Activated CD4-positive, alpha-beta memory T cell treated with anti-CD3 and anti-CD28 coated beads for 36 hours (primary cell): ENCODE data around the gene WDR33. TPM values are rescaled to one million over a fixed set of nuclear protein-coding genes. Genes with fewer than 3 reads are reported as not detected.
"Not testable (repeated sequence)": the region's sequence is repeated elsewhere in the genome, so short reads cannot be mapped to it uniquely, and the experiment has no call there.

Source experiments
- CTCF ChIA-PET: fragments of 350-600 bp; sonication (Branson Sonifier 250); formaldehyde crosslinking; loops from one replicate; lab custom pipeline; 2021; ENCODE audit warnings: antibody characterized with exemption, inconsistent platforms; lab: Charles Lee
- POLR2A ChIA-PET: fragments of 350-600 bp; sonication (Branson Sonifier 250); formaldehyde crosslinking; loops from one replicate; lab custom pipeline; 2021; ENCODE audit warnings: antibody characterized with exemption; lab: Charles Lee
- DNase-seq: peaks from one replicate; pipeline ENCODE4 v3.0.0-alpha.2; 2020
- H3K27ac Mint-ChIP-seq: one replicate; pipeline ENCODE4 v1.8.0; 2021; ENCODE audit warnings: mixed read lengths
- H3K27me3 Mint-ChIP-seq: one replicate; pipeline ENCODE4 v1.8.0; 2021; ENCODE audit warnings: mixed read lengths
- H3K36me3 Mint-ChIP-seq: one replicate; pipeline ENCODE4 v1.8.0; 2021; ENCODE audit warnings: mixed read lengths
- H3K4me1 Mint-ChIP-seq: one replicate; pipeline ENCODE4 v1.8.0; 2021; ENCODE audit warnings: low read depth, mixed read lengths
- H3K4me3 Mint-ChIP-seq: one replicate; pipeline ENCODE4 v1.8.0; 2021; ENCODE audit warnings: mild to moderate bottlenecking, mixed read lengths
- H3K9me3 Mint-ChIP-seq: one replicate; pipeline ENCODE4 v1.8.0; 2021; ENCODE audit warnings: mixed read lengths
- intact Hi-C: fragments of 100-400 bp; cut with micrococcal nuclease; formaldehyde crosslinking; loops from one replicate; pipeline ENCODE4 v1.15.1; 2023
- total RNA-seq, 2 experiments: library from RNA; stranded (reverse); gene quantifications; one replicate each; pipeline ENCODE4 v1.2.3, GENCODE V29; 2021

Gene WDR33
- total RNA-seq, 2 experiments from 2014 or later, result 62.9 to 64.7 TPM

DNA sequence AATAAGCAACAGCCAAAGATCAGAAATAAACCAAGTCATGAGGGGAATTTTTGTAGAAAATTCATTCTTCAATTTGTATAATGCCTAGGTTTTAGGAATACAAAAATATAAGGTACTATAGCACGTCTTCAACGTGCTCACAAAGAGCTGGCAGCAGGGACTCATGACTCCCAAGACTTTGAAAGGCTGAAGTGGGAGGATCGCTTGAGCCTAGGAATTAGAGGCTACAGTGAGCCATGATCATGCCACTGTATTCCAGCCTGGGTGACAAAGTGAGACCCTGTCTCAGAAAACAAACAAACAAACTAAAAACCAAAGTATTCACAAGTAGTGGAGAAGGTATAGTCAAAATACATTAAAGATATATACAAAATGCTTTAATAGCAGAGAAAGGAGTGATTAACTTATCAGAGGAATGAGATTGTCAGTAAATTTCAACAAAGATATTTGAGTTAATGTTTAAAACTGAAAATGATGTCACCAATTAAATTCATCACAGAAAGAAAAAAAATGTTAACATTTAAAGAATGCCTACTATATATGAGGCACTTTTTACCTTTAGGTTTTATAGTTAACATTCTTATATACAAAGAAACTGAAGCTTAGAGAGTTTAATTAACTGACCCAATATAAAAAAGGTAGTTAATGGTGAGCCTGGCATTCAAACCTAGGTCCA, 3.2 kb downstream of the WDR33 start:
- no peak for DNase-seq
- no peaks in the 10 kb centered on the region for H3K27me3 Mint-ChIP-seq
- no peaks in the 10 kb centered on the region for H3K9me3 Mint-ChIP-seq
- peak overlapping the region; percentile 44 for H3K4me3 Mint-ChIP-seq
- H3K4me1 Mint-ChIP-seq, result peaks cover 63% of the 10 kb centered on the region
- ChIA-PET CTCF (interaction anchor here (1.2 kb wide), 1 partner anchor 13 kb away, joined by 3 read pairs; no protein-coding TSS in a partner anchor), POLR2A (interaction anchor here (0.6 to 1.4 kb wide), 3 partner anchors 102 to 173 kb away, joined by 3 to 6 read pairs (median 3); no protein-coding TSS in a partner anchor)
- intact Hi-C loops, result no loop called here
- H3K36me3 Mint-ChIP-seq, result peaks cover 20% of the 10 kb centered on the region
- peak overlapping the region; percentile 52 for H3K27ac Mint-ChIP-seq

GRCh38 chr2:127806860-127807259, 4.1 kb downstream of the WDR33 start:
- Mint-ChIP-seq H3K36me3 (peaks cover 20% of the 10 kb centered on the region), H3K4me1 (peaks cover 64% of the 10 kb centered on the region)
- H3K27me3 Mint-ChIP-seq, H3K4me3 Mint-ChIP-seq, intact Hi-C loops, CTCF ChIA-PET, DNase-seq, H3K9me3 Mint-ChIP-seq, H3K27ac Mint-ChIP-seq: not testable (repeated sequence)
- POLR2A ChIA-PET, result interaction anchor here (1.4 kb wide), 1 partner anchor 101 kb away, joined by 3 read pairs; no protein-coding TSS in a partner anchor

GRCh38 chr2:127805491-127805890, 5.5 kb downstream of the WDR33 start:
- Mint-ChIP-seq H3K9me3 (no peaks in the 10 kb centered on the region), H3K36me3 (peaks cover 19% of the 10 kb centered on the region), H3K27me3 (no peaks in the 10 kb centered on the region), H3K4me1 (peaks cover 66% of the 10 kb centered on the region), H3K4me3 (no peak overlapping the region), H3K27ac (no peak overlapping the region)
- ChIA-PET POLR2A (interaction anchor here (1.1 kb wide), 1 partner anchor 44 kb away, joined by 3 read pairs; no protein-coding TSS in a partner anchor), CTCF (no interaction called here)
- no peak for DNase-seq
- intact Hi-C loops, result no loop called here

DNA sequence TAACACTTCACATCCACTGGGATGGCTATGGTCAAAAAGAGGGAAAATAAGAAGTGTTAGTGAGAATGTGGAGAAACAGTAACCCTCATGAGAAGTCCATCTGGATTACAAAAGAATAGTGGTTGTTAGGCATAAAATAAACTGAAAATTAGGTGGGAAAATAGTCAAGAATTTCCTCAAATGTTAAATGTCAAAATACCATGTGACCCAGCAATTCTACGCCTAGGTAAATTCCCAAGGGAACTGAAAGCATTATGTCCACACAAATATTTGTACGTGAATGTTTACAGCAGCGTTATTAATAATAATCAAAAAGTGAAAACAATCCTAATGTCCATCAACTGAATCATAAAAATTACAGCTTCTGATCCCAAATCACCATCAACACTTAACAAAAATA, 11.0 kb downstream of the WDR33 start:
- no peaks in the 10 kb centered on the region for H3K9me3 Mint-ChIP-seq
- H3K4me3 Mint-ChIP-seq, result no peak overlapping the region
- intact Hi-C loops, result no loop called here
- H3K4me1 Mint-ChIP-seq, result peaks cover 61% of the 10 kb centered on the region
- ChIA-PET CTCF (interaction anchor here (0.8 kb wide), 1 partner anchor 124 kb away, joined by 3 read pairs; no protein-coding TSS in a partner anchor), POLR2A (no interaction called here)
- no peak for DNase-seq
- H3K27ac Mint-ChIP-seq, result no peak overlapping the region
- no peaks in the 10 kb centered on the region for H3K27me3 Mint-ChIP-seq
- H3K36me3 Mint-ChIP-seq, result peaks cover 12% of the 10 kb centered on the region

DNA sequence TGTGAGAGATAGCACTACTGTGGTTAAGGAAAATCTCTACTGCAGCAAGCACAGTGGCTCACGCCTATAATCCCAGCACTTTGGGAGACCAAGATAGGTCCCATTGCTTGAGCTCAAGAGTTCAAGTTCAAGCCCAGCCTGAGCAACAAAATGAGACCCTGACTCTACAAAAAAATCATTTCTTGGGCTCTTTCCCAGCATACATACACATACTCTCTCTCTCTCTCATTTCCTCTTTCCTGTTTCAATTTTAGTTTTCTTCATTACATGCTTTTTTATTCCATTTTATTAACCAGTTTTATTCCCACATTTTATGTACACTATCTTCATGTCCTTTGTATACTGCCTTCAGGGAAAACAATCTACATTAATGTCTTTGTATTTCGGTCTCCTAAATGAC, 14.6 kb downstream of the WDR33 start:
- peak overlapping the region; percentile 40 for H3K27ac Mint-ChIP-seq
- H3K4me3 Mint-ChIP-seq, result no peak overlapping the region
- peaks cover 12% of the 10 kb centered on the region for H3K36me3 Mint-ChIP-seq
- H3K27me3 Mint-ChIP-seq, result no peaks in the 10 kb centered on the region
- intact Hi-C loops, result no loop called here
- no peak for DNase-seq
- H3K9me3 Mint-ChIP-seq, result no peaks in the 10 kb centered on the region
- H3K4me1 Mint-ChIP-seq, result peaks cover 55% of the 10 kb centered on the region
- POLR2A ChIA-PET, result interaction anchor here (1.3 kb wide), 1 partner anchor 14 kb away, joined by 4 read pairs; no protein-coding TSS in a partner anchor
- CTCF ChIA-PET, result no interaction called here

- H3K4me3 Mint-ChIP-seq, intact Hi-C loops, CTCF ChIA-PET, H3K36me3 Mint-ChIP-seq, H3K27me3 Mint-ChIP-seq, H3K27ac Mint-ChIP-seq, H3K9me3 Mint-ChIP-seq, POLR2A ChIA-PET, DNase-seq: not testable (repeated sequence)
- peaks cover 50% of the 10 kb centered on the region for H3K4me1 Mint-ChIP-seq
These were observed 16.1 kb downstream of the WDR33 start for GRCh38 chr2:127794901-127795300.

DNA sequence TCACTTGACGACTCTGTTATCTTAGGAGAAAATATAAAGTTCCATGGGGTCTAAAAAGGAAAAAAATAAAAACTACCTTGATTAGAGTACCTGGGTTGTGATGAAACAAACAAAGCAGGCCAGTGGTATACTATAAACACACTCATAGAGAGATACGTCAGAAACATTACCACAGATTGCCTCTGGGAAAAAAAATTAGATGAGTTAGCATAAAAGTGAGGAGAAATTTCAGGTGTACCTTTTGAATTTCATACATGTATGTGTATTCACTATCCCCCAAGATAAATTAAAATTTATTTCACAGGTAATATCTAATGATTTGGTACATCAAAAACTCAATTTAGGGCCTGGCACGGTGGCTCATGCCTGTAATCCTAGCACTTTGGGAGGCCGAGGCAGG, 18.2 kb downstream of the WDR33 start:
- Mint-ChIP-seq H3K36me3 (peaks cover 9% of the 10 kb centered on the region), H3K4me1 (peaks cover 41% of the 10 kb centered on the region), H3K27ac (no peak overlapping the region), H3K4me3 (no peak overlapping the region), H3K27me3 (no peaks in the 10 kb centered on the region), H3K9me3 (no peaks in the 10 kb centered on the region)
- intact Hi-C loops, result no loop called here
- ChIA-PET POLR2A (no interaction called here), CTCF (no interaction called here)
- DNase-seq, result no peak

DNA sequence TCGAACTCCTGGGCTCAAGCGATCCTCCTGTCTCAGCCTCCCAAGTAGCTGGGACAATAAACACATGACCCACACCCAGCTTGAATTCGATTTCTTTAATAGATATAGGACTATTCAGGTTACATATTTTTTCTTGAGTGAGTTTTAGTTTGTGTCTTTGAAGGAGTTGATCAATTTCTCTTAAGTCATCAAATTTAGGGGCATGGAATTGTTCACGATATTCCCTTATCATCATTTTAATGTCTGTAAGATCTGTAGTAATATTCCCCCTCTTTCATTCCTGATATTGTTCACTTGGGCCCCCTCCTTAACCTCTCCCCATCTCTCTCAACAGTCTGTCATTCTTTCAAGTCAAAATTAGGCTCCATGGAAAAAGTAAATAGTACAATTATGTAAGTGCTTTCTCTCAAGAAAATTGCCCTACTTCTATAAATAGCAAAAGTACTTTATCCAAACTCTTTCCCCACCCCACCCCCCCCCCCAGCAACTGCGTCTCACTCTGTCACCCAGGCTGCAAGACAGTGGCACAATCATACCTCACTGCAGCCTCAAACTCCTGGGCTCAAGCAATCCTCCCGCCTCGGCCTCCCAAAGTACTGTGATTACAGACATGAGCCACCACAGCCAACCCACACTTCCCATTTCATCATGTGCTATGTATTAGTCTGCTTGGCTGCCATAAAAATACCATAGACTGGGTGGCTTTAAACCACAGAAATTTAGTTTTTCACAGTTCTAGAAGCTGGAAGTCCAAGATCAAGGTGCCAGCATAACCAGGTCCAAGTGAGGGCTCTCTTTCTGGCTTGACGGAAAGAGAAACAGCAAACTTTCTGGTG, 20.1 kb downstream of the WDR33 start:
- ChIA-PET CTCF (no interaction called here), POLR2A (no interaction called here)
- H3K4me1 Mint-ChIP-seq, result peaks cover 27% of the 10 kb centered on the region
- H3K4me3 Mint-ChIP-seq, result no peak overlapping the region
- no peak overlapping the region for H3K27ac Mint-ChIP-seq
- DNase-seq, result peak; percentile 45
- no peaks in the 10 kb centered on the region for H3K27me3 Mint-ChIP-seq
- peaks cover 9% of the 10 kb centered on the region for H3K36me3 Mint-ChIP-seq
- intact Hi-C loops, result no loop called here
- H3K9me3 Mint-ChIP-seq, result no peaks in the 10 kb centered on the region

GRCh38 chr2:127786048-127786809, 24.7 kb downstream of the WDR33 start:
- intact Hi-C loops, result no loop called here
- CTCF ChIA-PET, result no interaction called here
- POLR2A ChIA-PET, result no interaction called here

DNA sequence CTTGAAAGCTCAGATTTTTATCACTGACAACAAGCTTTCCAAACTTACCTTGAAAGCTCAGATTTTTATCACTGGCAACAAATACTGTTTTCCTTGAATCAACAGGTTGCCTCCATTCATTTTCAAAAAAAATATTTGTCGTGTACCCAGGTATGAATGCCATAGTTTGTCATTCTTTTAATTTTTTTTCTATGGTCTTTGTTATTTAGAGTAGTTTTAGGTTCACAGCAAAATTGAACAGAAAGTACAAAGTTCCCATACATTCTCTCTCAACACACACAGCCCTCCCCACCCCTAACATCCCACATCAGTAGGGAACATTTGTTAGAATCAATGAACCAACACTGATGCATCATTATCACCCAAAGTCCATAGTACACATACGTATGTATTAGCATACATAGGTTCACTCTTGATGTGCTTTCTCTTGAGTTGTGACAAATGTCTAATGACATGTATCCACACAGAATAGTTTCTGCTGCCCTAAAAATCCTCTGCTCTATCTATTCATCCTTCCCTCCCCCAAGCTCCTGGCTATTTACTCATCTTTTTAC, 25.9 kb downstream of the WDR33 start:
- DNase-seq, result no peak
- ChIA-PET CTCF (no interaction called here), POLR2A (no interaction called here)
- intact Hi-C loops, result no loop called here
- peaks cover 16% of the 10 kb centered on the region for H3K36me3 Mint-ChIP-seq
- H3K27ac Mint-ChIP-seq, result peak overlapping the region; percentile 2
- no peaks in the 10 kb centered on the region for H3K9me3 Mint-ChIP-seq
- no peaks in the 10 kb centered on the region for H3K27me3 Mint-ChIP-seq
- no peak overlapping the region for H3K4me3 Mint-ChIP-seq
- peaks cover 14% of the 10 kb centered on the region for H3K4me1 Mint-ChIP-seq

More at GRCh38 chr2:127786048-127786809, 24.7 kb downstream of the WDR33 start:
- no peak for DNase-seq
- no peaks in the 10 kb centered on the region for H3K27me3 Mint-ChIP-seq
- H3K9me3 Mint-ChIP-seq, result no peaks in the 10 kb centered on the region
- no peak overlapping the region for H3K4me3 Mint-ChIP-seq
- H3K36me3 Mint-ChIP-seq, result peaks cover 15% of the 10 kb centered on the region
- H3K4me1 Mint-ChIP-seq, result peaks cover 17% of the 10 kb centered on the region
- H3K27ac Mint-ChIP-seq, result no peak overlapping the region

GRCh38 chr2:127783101-127783500, 27.9 kb downstream of the WDR33 start:
- Mint-ChIP-seq H3K27me3 (no peaks in the 10 kb centered on the region), H3K27ac (peak overlapping the region; percentile 33), H3K9me3 (no peaks in the 10 kb centered on the region), H3K4me3 (no peak overlapping the region), H3K36me3 (peaks cover 21% of the 10 kb centered on the region), H3K4me1 (peaks cover 25% of the 10 kb centered on the region)
- ChIA-PET CTCF (no interaction called here), POLR2A (no interaction called here)
- intact Hi-C loops, result no loop called here
- DNase-seq, result no peak
